Mucosa of descending colon (tissue), 3 donors: Measurements from ENCODE around the gene C6orf120. TPM values are rescaled to one million over a fixed set of nuclear protein-coding genes. Genes with fewer than 3 reads are reported as not detected.

ENCODE experiments used
- ATAC-seq: fragments of 200-7000 bp; cut with Tn5 transposase; one replicate; pipeline ENCODE4 v1.9.1; 2020; ENCODE audit warnings: mild to moderate bottlenecking, moderate library complexity
- DNase-seq, 3 donors: peaks; one replicate each; pipeline ENCODE4 v3.0.0-alpha.2; 2020
- H3K36me3 ChIP-seq: fragments of 200-600 bp; one replicate; pipeline ENCODE4 v1.8.0; 2021; ENCODE audit warnings: low read depth, mild to moderate bottlenecking
- H3K4me1 ChIP-seq: fragments of 200-600 bp; one replicate; pipeline ENCODE4 v1.8.0; 2021; ENCODE audit warnings: low read depth, mild to moderate bottlenecking
- H3K4me3 ChIP-seq: fragments of 200-600 bp; one replicate; pipeline ENCODE4 v1.8.0; 2021; ENCODE audit warnings: mild to moderate bottlenecking
- H3K9me3 ChIP-seq: fragments of 200-600 bp; one replicate; pipeline ENCODE4 v1.8.0; 2021; ENCODE audit warnings: mild to moderate bottlenecking
- intact Hi-C, 2 donors: fragments of 100-400 bp; cut with DNase I in 1 of 2; cut with micrococcal nuclease in 1 of 2; formaldehyde crosslinking; loops; one replicate each; pipeline versions ENCODE4 v1.11.0 to v1.11.1; 2022; cut with DNase I, micrococcal nuclease
- total RNA-seq, 3 donors: library from RNA; stranded (reverse); fragmentation: NEBNext Ultra II Directional in 2 of 3; extraction: Animal tissue kit (Norgen Biotek cat#: 25700) in 2 of 3; gene quantifications; one replicate each; pipeline versions ENCODE4 v1.2.1 to v1.2.4, GENCODE V29; 2021 to 2023
- TF ChIP-seq, protein P1 (sequence below): fragments of 200-600 bp; IDR thresholded peaks from one replicate; pipeline ENCODE4 v1.8.0; 2022; ENCODE audit warnings: antibody characterized with exemption, mild to moderate bottlenecking
- donor health status: DM: no; HTN: no; CAD: no; lungs with moderate emphysema.
- donor health status: DM: no; HTN: no; CAD: no.
- donor health status: DM: no; HTN: yes; CAD: no.

The C6orf120 gene
- total RNA-seq, 3 donors from 2014 or later, result 25.3 to 28.7 (median 27.5) TPM

DNA sequence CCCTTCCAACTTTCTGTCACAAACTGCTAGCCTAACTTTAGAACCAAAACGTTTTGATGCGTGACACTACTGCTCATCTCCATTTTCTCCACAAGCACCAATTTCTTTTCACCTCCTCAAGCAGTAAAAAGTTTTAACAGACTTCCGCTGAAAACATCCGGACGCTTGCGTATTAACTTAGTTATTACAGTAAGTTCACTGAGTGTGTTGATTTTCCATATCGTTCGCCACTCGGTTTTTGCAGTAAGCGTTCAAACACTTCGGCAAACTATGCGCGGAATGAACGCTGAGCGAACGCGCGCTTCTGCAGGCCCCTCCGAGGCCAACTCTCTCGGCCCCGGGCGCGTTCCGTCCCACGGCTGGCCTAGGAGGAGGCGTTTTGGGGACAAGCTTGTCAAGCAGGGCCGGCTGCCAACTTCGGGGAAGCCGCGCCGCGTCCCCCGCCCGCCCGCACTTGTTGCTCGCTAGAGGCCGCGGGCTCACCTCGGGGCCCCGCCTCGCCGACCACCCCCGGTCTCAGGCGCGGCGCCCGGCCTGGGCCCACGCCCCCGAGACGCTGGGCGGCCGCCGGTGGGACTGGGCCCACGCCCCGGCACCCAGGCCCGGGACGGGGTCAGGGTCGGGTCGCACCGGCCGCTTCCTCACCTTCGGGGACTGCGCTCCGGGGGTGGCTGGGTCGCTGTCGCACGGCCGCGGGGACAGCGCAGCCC is 21.4 kb downstream of the C6orf120 start:
- peaks cover 8% of the 10 kb centered on the region for H3K4me1 ChIP-seq
- H3K36me3 ChIP-seq, result no peaks in the 10 kb centered on the region
- H3K4me3 ChIP-seq, result peak overlapping the region; percentile 64
- peak; percentile 67 to 84 (median 82) for DNase-seq
- no peaks in the 10 kb centered on the region for H3K9me3 ChIP-seq
- peak; percentile 56 for ATAC-seq
- intact Hi-C loops, result no loop called here
- TF ChIP-seq, protein P1, sequence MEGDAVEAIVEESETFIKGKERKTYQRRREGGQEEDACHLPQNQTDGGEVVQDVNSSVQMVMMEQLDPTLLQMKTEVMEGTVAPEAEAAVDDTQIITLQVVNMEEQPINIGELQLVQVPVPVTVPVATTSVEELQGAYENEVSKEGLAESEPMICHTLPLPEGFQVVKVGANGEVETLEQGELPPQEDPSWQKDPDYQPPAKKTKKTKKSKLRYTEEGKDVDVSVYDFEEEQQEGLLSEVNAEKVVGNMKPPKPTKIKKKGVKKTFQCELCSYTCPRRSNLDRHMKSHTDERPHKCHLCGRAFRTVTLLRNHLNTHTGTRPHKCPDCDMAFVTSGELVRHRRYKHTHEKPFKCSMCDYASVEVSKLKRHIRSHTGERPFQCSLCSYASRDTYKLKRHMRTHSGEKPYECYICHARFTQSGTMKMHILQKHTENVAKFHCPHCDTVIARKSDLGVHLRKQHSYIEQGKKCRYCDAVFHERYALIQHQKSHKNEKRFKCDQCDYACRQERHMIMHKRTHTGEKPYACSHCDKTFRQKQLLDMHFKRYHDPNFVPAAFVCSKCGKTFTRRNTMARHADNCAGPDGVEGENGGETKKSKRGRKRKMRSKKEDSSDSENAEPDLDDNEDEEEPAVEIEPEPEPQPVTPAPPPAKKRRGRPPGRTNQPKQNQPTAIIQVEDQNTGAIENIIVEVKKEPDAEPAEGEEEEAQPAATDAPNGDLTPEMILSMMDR, result no peak

DNA sequence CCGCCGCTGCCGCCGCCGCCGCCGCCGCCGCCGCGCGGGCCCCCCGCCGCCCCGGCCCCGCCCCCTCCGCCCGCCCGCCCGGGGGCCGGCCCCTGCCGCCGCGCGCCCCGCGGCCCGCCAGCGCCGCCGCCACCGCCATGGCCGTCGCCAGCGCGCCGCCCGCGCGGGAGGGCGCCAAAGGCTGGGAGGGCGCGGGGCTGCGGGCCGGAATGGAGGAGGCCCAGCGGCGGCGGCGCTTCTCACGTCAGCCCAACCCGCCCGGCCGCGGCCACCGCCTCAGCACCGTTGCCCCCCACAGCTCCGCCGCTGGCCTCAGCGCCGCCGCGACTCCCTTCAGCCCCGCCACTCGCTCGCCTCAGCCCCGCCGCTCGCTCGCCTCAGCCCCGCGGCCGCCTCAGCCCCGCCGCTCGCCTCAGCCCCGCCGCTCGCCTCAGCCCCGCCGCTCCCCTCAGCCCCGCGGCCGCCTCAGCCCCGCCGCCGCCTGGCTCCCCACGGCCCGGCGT is 22.1 kb downstream of the C6orf120 start:
- Histone ChIP-seq H3K4me3 (peak overlapping the region; percentile 60), H3K4me1 (peaks cover 8% of the 10 kb centered on the region), H3K9me3 (no peaks in the 10 kb centered on the region), H3K36me3 (no peaks in the 10 kb centered on the region)
- ATAC-seq (peak; percentile 46), DNase-seq (peak; percentile 39 to 66 (median 64))
- TF ChIP-seq, protein P1, result no peak
- intact Hi-C loops, result no loop called here

DNA sequence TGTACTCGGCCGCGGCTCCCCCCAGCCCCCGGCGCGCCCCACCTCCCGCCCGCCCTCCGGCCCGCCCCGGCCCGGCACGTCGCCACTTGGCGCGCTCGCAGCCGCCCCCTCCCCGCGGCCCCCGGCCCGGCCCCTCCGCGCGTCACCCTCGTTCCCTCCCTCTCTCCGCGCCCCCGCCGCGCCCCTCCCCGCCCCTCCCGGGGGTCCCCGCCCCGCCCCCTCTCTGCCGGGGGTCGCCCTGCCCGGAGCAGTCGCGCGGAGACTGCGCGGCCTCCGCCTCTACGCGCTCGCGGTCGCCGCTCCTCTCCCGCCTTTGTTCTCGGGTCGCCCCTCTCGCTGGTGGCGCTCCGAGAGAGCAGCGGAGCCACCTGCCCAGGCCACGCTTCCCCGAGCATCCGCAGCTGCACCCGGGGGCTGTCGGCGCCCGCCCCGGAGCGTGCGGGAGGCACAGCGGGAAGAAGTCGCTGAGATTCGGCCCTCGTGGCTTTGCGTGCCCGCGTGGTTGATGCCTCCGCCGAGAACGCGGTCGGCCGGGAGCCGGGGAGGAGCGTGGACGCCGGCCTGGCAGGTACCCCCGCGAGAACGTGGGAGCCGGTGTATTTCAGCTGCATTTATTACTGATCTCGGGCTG is 22.7 kb downstream of the C6orf120 start, which contains the start of gene PHF10:
Gene PHF10 (minus strand): TSS at position 7 of the 631 bp plus-strand sequence. CDS start 569 bp downstream, outside the sequence.
- H3K4me3 ChIP-seq, result peak within 1 kb of the TSS; percentile 64
- DNase-seq, result peak; percentile 50 to 76 (median 76)
- H3K9me3 ChIP-seq, result no peaks in the 10 kb centered on the region
- H3K36me3 ChIP-seq, result no peaks in the 10 kb centered on the region
- TF ChIP-seq, protein P1, result no peak
- ATAC-seq, result peak; percentile 63
- intact Hi-C loops, result no loop called here
- peaks cover 8% of the 10 kb centered on the region for H3K4me1 ChIP-seq

DNA sequence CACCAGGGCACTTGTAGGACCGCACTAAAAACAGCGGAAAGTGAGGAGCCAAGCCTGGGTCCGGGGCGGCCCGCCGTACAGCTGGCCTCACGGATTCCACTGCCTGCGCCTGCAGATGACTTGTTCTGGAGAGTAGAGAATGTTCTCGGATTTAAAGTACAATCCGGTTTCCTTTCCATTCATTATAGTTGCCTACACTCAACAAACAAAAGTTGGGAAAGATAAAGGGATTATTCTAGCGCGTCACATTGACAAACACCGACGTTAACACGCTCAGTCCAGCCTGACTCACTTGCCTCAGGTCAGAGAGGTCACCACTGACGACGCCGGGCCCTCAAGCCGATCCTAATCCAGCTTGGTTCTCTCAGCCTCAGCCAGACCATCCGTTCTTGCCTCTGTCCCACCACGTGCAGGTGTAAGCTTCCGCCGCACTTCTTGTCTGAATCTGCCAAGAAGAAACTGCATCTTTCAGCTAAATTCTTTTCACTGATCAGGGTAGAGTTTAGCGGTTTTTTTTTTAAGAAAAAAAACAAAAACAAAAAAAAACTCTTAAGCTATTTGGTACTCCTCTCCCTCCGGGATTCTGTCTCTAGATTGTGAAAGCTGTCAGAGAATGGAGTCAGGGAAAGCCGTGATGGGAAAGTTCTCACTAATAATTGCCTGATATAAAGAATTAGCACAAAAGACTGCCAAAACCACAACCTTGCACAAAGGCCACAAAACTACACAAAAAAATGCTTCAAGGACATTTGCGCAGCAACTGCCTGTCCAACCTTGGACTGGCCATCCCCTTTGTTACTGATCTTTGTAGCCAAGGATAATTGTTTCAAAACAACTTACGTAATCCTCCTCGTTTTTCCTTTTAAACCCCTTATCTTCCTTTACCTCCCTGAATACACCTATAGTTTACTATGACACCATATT is 23.5 kb downstream of the C6orf120 start:
- Histone ChIP-seq H3K36me3 (no peaks in the 10 kb centered on the region), H3K4me1 (peaks cover 8% of the 10 kb centered on the region), H3K9me3 (no peaks in the 10 kb centered on the region), H3K4me3 (peak overlapping the region; percentile 60)
- ATAC-seq (peak; percentile 54), DNase-seq (peak; percentile 52 to 72 (median 59))
- TF ChIP-seq, protein P1, result no peak
- intact Hi-C loops, result no loop called here

DNA sequence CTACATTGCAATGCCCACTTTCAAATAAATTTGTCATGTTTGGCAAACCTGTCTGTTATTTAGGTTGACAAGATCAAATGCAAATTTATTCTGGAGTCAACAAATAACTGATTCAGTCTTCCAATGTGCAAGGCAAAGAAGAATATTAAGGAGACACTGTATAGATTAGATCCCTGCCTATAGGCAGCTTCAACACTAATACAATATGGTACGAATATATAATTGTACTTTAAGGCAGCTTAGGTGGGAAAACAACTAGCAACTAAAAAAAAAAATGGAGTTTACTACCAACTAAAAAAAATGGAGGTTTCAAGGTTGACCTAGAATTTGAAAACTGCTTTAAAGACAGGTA is 24.1 kb downstream of the C6orf120 start:
- H3K4me3 ChIP-seq, result no peak overlapping the region
- intact Hi-C loops, result no loop called here
- no peak for ATAC-seq
- H3K9me3 ChIP-seq, result no peaks in the 10 kb centered on the region
- no peaks in the 10 kb centered on the region for H3K36me3 ChIP-seq
- peaks cover 8% of the 10 kb centered on the region for H3K4me1 ChIP-seq
- TF ChIP-seq, protein P1, result no peak
- no peak for DNase-seq
